ENCODE results near the gene GLYAT.
"Not testable (repeated sequence)": the region's sequence is repeated elsewhere in the genome, so short reads cannot be mapped to it uniquely, and the experiment has no call there.

Gene GLYAT

GRCh38 chr11:58688789-58689503, 42.8 kb downstream of the GLYAT start:
- Mint-ChIP-seq H3K27me3 (peaks cover 20% of the 10 kb centered on the region), H3K27ac (ENCODE audit: low read depth) (no peak overlapping the region), H3K36me3 (ENCODE audit: insufficient read depth) (no peaks in the 10 kb centered on the region), H3K4me3 (no peak overlapping the region), H3K9me3 (no peaks in the 10 kb centered on the region), H3K4me1 (no peaks in the 10 kb centered on the region)
- DNase-seq (ENCODE audit: low spot score in 2 of 2) (no peak), ATAC-seq (replicated peaks; ENCODE audit: extremely low read depth, poor library complexity, severe bottlenecking) (no peak)

- Mint-ChIP-seq H3K9me3 (no peaks in the 10 kb centered on the region), H3K27ac (ENCODE audit: low read depth) (no peak overlapping the region), H3K4me1 (no peaks in the 10 kb centered on the region), H3K27me3 (peaks cover 34% of the 10 kb centered on the region), H3K4me3 (no peak overlapping the region), H3K36me3 (ENCODE audit: insufficient read depth) (no peaks in the 10 kb centered on the region)
- ATAC-seq (replicated peaks; ENCODE audit: extremely low read depth, poor library complexity, severe bottlenecking) (peak; percentile 52), DNase-seq (ENCODE audit: low spot score in 2 of 2) (no peak)
These were observed 45.6 kb downstream of the GLYAT start for GRCh38 chr11:58685973-58686722.

GRCh38 chr11:58682660-58683059, 49.1 kb downstream of the GLYAT start:
- ATAC-seq (replicated peaks; ENCODE audit: extremely low read depth, poor library complexity, severe bottlenecking); DNase-seq (ENCODE audit: low spot score in 2 of 2); H3K4me3 Mint-ChIP-seq; H3K4me1 Mint-ChIP-seq; H3K36me3 Mint-ChIP-seq (ENCODE audit: insufficient read depth); H3K9me3 Mint-ChIP-seq; H3K27ac Mint-ChIP-seq (ENCODE audit: low read depth): not testable (repeated sequence)
- peaks cover 47% of the 10 kb centered on the region for H3K27me3 Mint-ChIP-seq

GRCh38 chr11:58677536-58677935, 54.2 kb downstream of the GLYAT start:
- not testable (repeated sequence) for ATAC-seq (replicated peaks; ENCODE audit: extremely low read depth, poor library complexity, severe bottlenecking); H3K4me3 Mint-ChIP-seq; H3K4me1 Mint-ChIP-seq; H3K9me3 Mint-ChIP-seq; H3K27ac Mint-ChIP-seq (ENCODE audit: low read depth); H3K36me3 Mint-ChIP-seq (ENCODE audit: insufficient read depth); DNase-seq (ENCODE audit: low spot score in 2 of 2)
- peaks cover 41% of the 10 kb centered on the region for H3K27me3 Mint-ChIP-seq

GRCh38 chr11:58676563-58677135, 55.1 kb downstream of the GLYAT start:
- Mint-ChIP-seq H3K27ac (ENCODE audit: low read depth) (no peak overlapping the region), H3K36me3 (ENCODE audit: insufficient read depth) (peaks cover under 1% of the 10 kb centered on the region), H3K4me1 (no peaks in the 10 kb centered on the region), H3K9me3 (no peaks in the 10 kb centered on the region), H3K27me3 (peaks cover 33% of the 10 kb centered on the region), H3K4me3 (no peak overlapping the region)
- DNase-seq (ENCODE audit: low spot score in 2 of 2) (no peak), ATAC-seq (replicated peaks; ENCODE audit: extremely low read depth, poor library complexity, severe bottlenecking) (no peak)

- no peaks in the 10 kb centered on the region for H3K4me1 Mint-ChIP-seq
These were observed 56.2 kb downstream of the GLYAT start for GRCh38 chr11:58675334-58676155.

GRCh38 chr11:58674609-58675008, 57.1 kb downstream of the GLYAT start:
- no peak overlapping the region for H3K27ac Mint-ChIP-seq (ENCODE audit: low read depth)
- no peaks in the 10 kb centered on the region for H3K9me3 Mint-ChIP-seq
- peaks cover 13% of the 10 kb centered on the region for H3K27me3 Mint-ChIP-seq
- ATAC-seq (replicated peaks; ENCODE audit: extremely low read depth, poor library complexity, severe bottlenecking) (no peak), DNase-seq (ENCODE audit: low spot score in 2 of 2) (no peak)
- no peak overlapping the region for H3K4me3 Mint-ChIP-seq
- H3K4me1 Mint-ChIP-seq = no peaks in the 10 kb centered on the region
- H3K36me3 Mint-ChIP-seq (ENCODE audit: insufficient read depth) = peaks cover 2% of the 10 kb centered on the region

More at GRCh38 chr11:58675334-58676155, 56.2 kb downstream of the GLYAT start:
- Mint-ChIP-seq H3K36me3 (ENCODE audit: insufficient read depth) (peaks cover 2% of the 10 kb centered on the region), H3K9me3 (no peaks in the 10 kb centered on the region), H3K27me3 (peaks cover 22% of the 10 kb centered on the region), H3K27ac (ENCODE audit: low read depth) (no peak overlapping the region), H3K4me3 (no peak overlapping the region)
- ATAC-seq (replicated peaks; ENCODE audit: extremely low read depth, poor library complexity, severe bottlenecking) = peak; percentile 60
- peak; percentile 52 to 54 for DNase-seq (ENCODE audit: low spot score in 2 of 2)

GRCh38 chr11:58671983-58672633, 59.6 kb downstream of the GLYAT start:
- no peak for DNase-seq (ENCODE audit: low spot score in 2 of 2)
- no peak overlapping the region for H3K4me3 Mint-ChIP-seq
- no peak for ATAC-seq (replicated peaks; ENCODE audit: extremely low read depth, poor library complexity, severe bottlenecking)
- no peaks in the 10 kb centered on the region for H3K9me3 Mint-ChIP-seq
- H3K27me3 Mint-ChIP-seq = no peaks in the 10 kb centered on the region
- H3K4me1 Mint-ChIP-seq = no peaks in the 10 kb centered on the region
- peaks cover 2% of the 10 kb centered on the region for H3K36me3 Mint-ChIP-seq (ENCODE audit: insufficient read depth)
- no peak overlapping the region for H3K27ac Mint-ChIP-seq (ENCODE audit: low read depth)

- no peak for ATAC-seq (replicated peaks; ENCODE audit: extremely low read depth, poor library complexity, severe bottlenecking)
- DNase-seq (ENCODE audit: low spot score in 2 of 2) = no peak
- Mint-ChIP-seq H3K27ac (ENCODE audit: low read depth) (no peak overlapping the region), H3K9me3 (no peaks in the 10 kb centered on the region), H3K36me3 (ENCODE audit: insufficient read depth) (no peaks in the 10 kb centered on the region), H3K4me3 (no peak overlapping the region), H3K4me1 (no peaks in the 10 kb centered on the region), H3K27me3 (peaks cover 41% of the 10 kb centered on the region)
These were observed 71.7 kb downstream of the GLYAT start for GRCh38 chr11:58659910-58660570.

GRCh38 chr11:58659404-58659803, 72.3 kb downstream of the GLYAT start:
- H3K9me3 Mint-ChIP-seq = no peaks in the 10 kb centered on the region
- H3K27ac Mint-ChIP-seq (ENCODE audit: low read depth) = no peak overlapping the region
- H3K36me3 Mint-ChIP-seq (ENCODE audit: insufficient read depth) = no peaks in the 10 kb centered on the region
- ATAC-seq (replicated peaks; ENCODE audit: extremely low read depth, poor library complexity, severe bottlenecking) (no peak), DNase-seq (ENCODE audit: low spot score in 2 of 2) (no peak)
- no peaks in the 10 kb centered on the region for H3K4me1 Mint-ChIP-seq
- H3K27me3 Mint-ChIP-seq = peaks cover 39% of the 10 kb centered on the region
- H3K4me3 Mint-ChIP-seq = no peak overlapping the region

Measured in central memory CD8-positive, alpha-beta T cell (primary cell).